GM12878 (cell line): ENCODE data around the gene EIF4ENIF1. TPM values are rescaled to one million over a fixed set of nuclear protein-coding genes. Genes with fewer than 3 reads are reported as not detected.
"Not testable (repeated sequence)": the region's sequence is repeated elsewhere in the genome, so short reads cannot be mapped to it uniquely, and the experiment has no call there.

Experiments used
- ATAC-seq: fragments of 200-7000 bp; cut with Tn5 transposase; 3 replicates; pipeline ENCODE4 v1.9.1; 2020; ENCODE audit warnings: mild to moderate bottlenecking, moderate library complexity
- BruUV-seq: library from RNA; stranded (reverse); fragments of 400-500 nt; replicated peaks from 2 replicates; lab custom pipeline; 2021; lab: Mats Ljungman, UMichigan
- CTCF ChIA-PET: fragments of 300-600 bp; sonication (Branson Sonifier 250); formaldehyde crosslinking; extraction: SDS; loops from one replicate; lab custom pipeline; 2021; ENCODE audit warnings: inconsistent platforms; lab: Yijun Ruan, JAX
- POLR2A ChIA-PET: fragments of 350-600 bp; formaldehyde crosslinking; extraction: SDS; loops from one replicate; lab custom pipeline; 2021; ENCODE audit warnings: inconsistent platforms; lab: Charles Lee
- RAD21 ChIA-PET: fragments of 300-600 bp; sonication (Branson Sonifier 250); formaldehyde crosslinking; loops from one replicate; lab custom pipeline; 2023; ENCODE audit warnings: antibody characterized with exemption; ENCODE audit not compliant: unreplicated experiment; lab: Charles Lee
- SMC1A ChIA-PET: fragments of 300-600 bp; sonication (Branson Sonifier 250); formaldehyde crosslinking; loops from one replicate; lab custom pipeline; 2023; ENCODE audit not compliant: unreplicated experiment, uncharacterized antibody; lab: Charles Lee
- DNase-seq: peaks from one replicate; pipeline ENCODE4 v3.0.0-alpha.2; 2011; ENCODE audit warnings: low read depth, low spot score
- FAIRE-seq: peaks from 3 replicates; lab custom pipeline; 2011; peaks lifted over from hg19 to GRCh38; lab: Jason Lieb, UNC
- H2AFZ ChIP-seq: 2 replicates; pipeline ENCODE4 v1.6.0; 2011; ENCODE audit warnings: low read depth, low read length, control low read depth; ENCODE audit not compliant: control insufficient read depth
- H3K27ac ChIP-seq: 2 replicates; pipeline ENCODE4 v1.5.1; 2011; ENCODE audit warnings: control low read depth; ENCODE audit not compliant: control insufficient read depth, insufficient read depth
- H3K27me3 ChIP-seq, 2 experiments: replicated peaks in 1 of 2; 2 replicates each; pipeline versions ENCODE4 v1.6.0 to v1.6.1; 2011; ENCODE audit warnings: low read length in 1 of 2; ENCODE audit not compliant: control insufficient read depth in 2 of 2, insufficient read depth in 2 of 2
- H3K36me3 ChIP-seq, 2 experiments: 2 replicates each; pipeline ENCODE4 v1.5.1; 2011; ENCODE audit warnings: low read length in 1 of 2; ENCODE audit not compliant: control insufficient read depth in 2 of 2, insufficient read depth in 2 of 2
- H3K4me1 ChIP-seq: 2 replicates; pipeline ENCODE4 v1.6.1; 2011; ENCODE audit warnings: mild to moderate bottlenecking, low read length, moderate library complexity, mixed read lengths; ENCODE audit not compliant: control insufficient read depth, insufficient read depth
- H3K4me2 ChIP-seq: 2 replicates; pipeline ENCODE4 v1.6.0; 2011; ENCODE audit warnings: control low read depth; ENCODE audit not compliant: control insufficient read depth, insufficient read depth
- H3K4me3 ChIP-seq: fragments of 200-600 bp; sonication (generic); 2 replicates; pipeline ENCODE4 v1.5.1; 2016
- H3K79me2 ChIP-seq: 2 replicates; pipeline ENCODE4 v1.6.0; 2011; ENCODE audit warnings: low read length; ENCODE audit not compliant: control insufficient read depth, insufficient read depth
- H3K9ac ChIP-seq: 2 replicates; pipeline ENCODE4 v1.8.0; 2011; ENCODE audit warnings: low read length, control low read depth, mixed read lengths; ENCODE audit not compliant: control insufficient read depth, insufficient read depth
- H3K9me3 ChIP-seq: replicated peaks from 3 replicates; pipeline ENCODE4 v1.5.1; 2011; ENCODE audit warnings: mild to moderate bottlenecking, low read length; ENCODE audit not compliant: control insufficient read depth, insufficient read depth
- H4K20me1 ChIP-seq: 2 replicates; pipeline ENCODE4 v1.6.0; 2011; ENCODE audit not compliant: control insufficient read depth, insufficient read depth
- WGBS: methylation state at CpG from one replicate; pipeline ENCODE4 v1.1.6; 2016; ENCODE audit warnings: low lambda C conversion rate; ENCODE audit not compliant: insufficient replicate concordance, insufficient coverage; ENCODE audit errors: missing lambda C conversion rate; 5-methylcytosine and 5-hydroxymethylcytosine counted together
- in situ Hi-C: fragments of 300-500 bp; cut with MboI; formaldehyde crosslinking; loops from 9 replicates; pipeline ENCODE4 v1.14.3; 2018; ENCODE audit warnings: mixed read lengths
- intact Hi-C: fragments of 100-400 bp; cut with micrococcal nuclease; formaldehyde crosslinking; loops from one replicate; pipeline ENCODE4 v1.14.2; 2022; ENCODE audit not compliant: unreplicated experiment
- polyA plus RNA-seq, 11 experiments: library from polyadenylated mRNA; depleted of rRNA in 4 of 11; unstranded in 6 of 11; stranded (reverse) in 5 of 11; fragments of >200 nt; fragmentation: Nextera tagmentation in 4 of 11; fragmentation: Illumina TruSeq in 1 of 11; extraction: Ambion mirVana in 4 of 11; extraction: Trizol in 1 of 11; gene quantifications; 1 replicate in 1 of 11; 2 replicates in 10 of 11; pipeline versions ENCODE4 v1.2.1 to v1.2.3, GENCODE V29; 2011 to 2016; ENCODE audit warnings: inconsistent platforms in 2 of 11, missing spikeins in 2 of 11, low read depth in 1 of 11
- total RNA-seq, 4 experiments: library from RNA; depleted of rRNA in 3 of 4; stranded (reverse); fragments of >200 nt in 3 of 4; fragmentation: Illumina TruSeq in 1 of 4; extraction: Trizol in 1 of 4; gene quantifications; 2 replicates each; pipeline versions ENCODE4 v1.2.1 to v1.2.3, GENCODE V29; 2013 to 2021

EIF4ENIF1 gene
- total and polyA plus RNA-seq, 10 of the 15 experiments (the other 5 are each of a cell fraction or from before 2014, with no cell fraction given), result 4.4 to 43.7 (median 24.4) TPM

DNA sequence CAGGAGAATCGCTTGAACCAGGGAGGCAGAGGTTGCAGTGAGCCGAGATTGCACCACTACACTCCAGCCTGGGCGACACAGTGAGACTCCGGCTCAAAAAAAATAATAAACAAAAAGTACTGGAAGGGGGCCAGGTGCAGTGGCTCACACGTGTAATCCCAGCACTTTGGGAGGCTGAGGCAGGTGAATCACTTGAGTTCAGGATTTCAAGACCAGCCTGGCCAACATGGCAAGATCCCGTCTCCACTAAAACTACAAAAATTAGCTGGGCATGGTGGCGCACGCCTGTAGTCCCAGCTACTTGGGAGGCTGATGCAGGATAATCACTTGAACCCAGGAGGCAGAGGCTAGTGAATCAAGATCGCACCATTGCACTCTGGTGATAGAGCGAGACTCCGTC lies 3.3 kb downstream of the EIF4ENIF1 start:
- BruUV-seq, in situ Hi-C loops, H3K27ac ChIP-seq, H3K4me3 ChIP-seq, intact Hi-C loops, H3K4me2 ChIP-seq, H4K20me1 ChIP-seq, SMC1A ChIA-PET, FAIRE-seq, H3K27me3 ChIP-seq, H3K9ac ChIP-seq, H3K9me3 ChIP-seq, ATAC-seq, H3K4me1 ChIP-seq, H2AFZ ChIP-seq, DNase-seq: not testable (repeated sequence)
- Histone ChIP-seq H3K79me2 (peaks cover 71% of the 10 kb centered on the region), H3K36me3 (peaks cover 4 to 19% of the 10 kb centered on the region in 2 experiments)
- ChIA-PET CTCF (interaction anchor here (1.2 kb wide), 2 partner anchors 21 to 71 kb away, joined by 3 read pairs; no protein-coding TSS in a partner anchor), RAD21 (interaction anchor here (1.4 kb wide), 1 partner anchor 35 kb away, joined by 3 read pairs; no protein-coding TSS in a partner anchor), POLR2A (interaction anchor here (0.6 kb wide), 1 partner anchor 53 kb away, joined by 3 read pairs; no protein-coding TSS in a partner anchor)
- 96% methylated on average over 11 of the region's 11 CpGs for WGBS

DNA sequence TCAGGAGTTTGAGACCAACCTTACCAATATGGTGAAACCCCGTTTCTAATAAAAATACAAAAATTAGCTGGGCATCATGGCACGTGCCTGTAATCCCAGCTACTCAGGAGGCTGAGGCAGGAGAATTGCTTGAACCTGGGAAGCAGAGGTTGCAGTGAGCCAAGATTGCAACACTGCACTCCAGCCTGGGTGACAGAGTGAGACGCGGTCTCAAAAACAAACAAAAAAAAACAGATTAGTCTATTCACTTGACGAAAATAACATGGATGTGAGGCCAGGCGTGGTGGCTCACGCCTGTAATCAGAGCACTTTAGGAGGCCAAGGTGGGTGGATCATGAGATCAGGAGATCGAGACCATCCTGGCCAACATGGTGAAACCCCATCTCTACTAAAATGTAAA lies 7.2 kb downstream of the EIF4ENIF1 start:
- POLR2A ChIA-PET, result interaction anchor here (0.6 kb wide), 1 partner anchor 209 kb away, joined by 4 read pairs; no protein-coding TSS in a partner anchor
- H3K9me3 ChIP-seq, in situ Hi-C loops, H4K20me1 ChIP-seq, intact Hi-C loops, BruUV-seq, H3K4me3 ChIP-seq, H3K9ac ChIP-seq, FAIRE-seq, ATAC-seq, H3K27me3 ChIP-seq, H3K4me2 ChIP-seq, CTCF ChIA-PET, H3K27ac ChIP-seq, DNase-seq, H2AFZ ChIP-seq, SMC1A ChIA-PET: not testable (repeated sequence)
- Histone ChIP-seq H3K36me3 (peaks cover 8 to 25% of the 10 kb centered on the region in 2 experiments), H3K79me2 (peaks cover 57% of the 10 kb centered on the region), H3K4me1 (peaks cover 12% of the 10 kb centered on the region)
- RAD21 ChIA-PET, result interaction anchor here (1.6 kb wide), 1 partner anchor 54 kb away, joined by 3 read pairs; no protein-coding TSS in a partner anchor
- WGBS, result 97% methylated on average over 8 of the region's 8 CpGs
